H1 (cell line): ENCODE results near the gene MARCHF3. TPM values are rescaled to one million over a fixed set of nuclear protein-coding genes. Genes with fewer than 3 reads are reported as not detected.

Experiments used
- CTCF ChIA-PET: fragments of 300-600 bp; sonication (Branson Sonifier 250); formaldehyde crosslinking; loops from one replicate; lab custom pipeline; 2021; ENCODE audit not compliant: partially characterized antibody; lab: Charles Lee
- POLR2A ChIA-PET: fragments of 300-600 bp; sonication (Branson Sonifier 250); formaldehyde crosslinking; loops from one replicate; lab custom pipeline; 2021; ENCODE audit warnings: inconsistent platforms; ENCODE audit not compliant: partially characterized antibody; lab: Charles Lee
- DNase-seq, 2 experiments: peaks; one replicate each; pipeline versions ENCODE4 v3.0.0 to v3.0.0-alpha.2; 2010 to 2022; ENCODE audit warnings: low spot score in 2 of 2, low read depth in 1 of 2, mixed read lengths in 1 of 2
- FAIRE-seq: peaks from 2 replicates; lab custom pipeline; 2011; peaks lifted over from hg19 to GRCh38; lab: Jason Lieb, UNC
- H2AFZ ChIP-seq: 2 replicates; pipeline ENCODE4 v1.8.1; 2012; ENCODE audit warnings: low read length, inconsistent platforms
- H2AK5ac ChIP-seq: 2 replicates; pipeline ENCODE4 v1.6.1; 2013; ENCODE audit warnings: low read depth, low read length
- H2BK120ac ChIP-seq: replicated peaks from 2 replicates; pipeline ENCODE3; 2013; ENCODE audit warnings: low read depth, low read length, inconsistent platforms
- H2BK12ac ChIP-seq: 2 replicates; pipeline ENCODE4 v1.6.1; 2013; ENCODE audit warnings: low read depth, low read length
- H2BK15ac ChIP-seq: 2 replicates; pipeline ENCODE4 v1.6.1; 2013; ENCODE audit warnings: low read length
- H2BK20ac ChIP-seq: 2 replicates; pipeline ENCODE4 v1.6.1; 2013; ENCODE audit warnings: low read length
- H2BK5ac ChIP-seq: 2 replicates; pipeline ENCODE4 v1.6.1; 2013; ENCODE audit warnings: low read depth, low read length
- H3K14ac ChIP-seq: 2 replicates; pipeline ENCODE4 v1.6.1; 2013; ENCODE audit warnings: inconsistent platforms; ENCODE audit not compliant: insufficient read length
- H3K18ac ChIP-seq: 2 replicates; pipeline ENCODE4 v1.6.1; 2013; ENCODE audit warnings: low read length; ENCODE audit errors: extremely low read depth
- H3K23ac ChIP-seq: 2 replicates; pipeline ENCODE4 v1.6.1; 2013; ENCODE audit warnings: inconsistent platforms; ENCODE audit not compliant: insufficient read length
- H3K23me2 ChIP-seq: 2 replicates; pipeline ENCODE4 v1.6.1; 2013; ENCODE audit warnings: low read depth, low read length
- H3K27ac ChIP-seq: 2 replicates; pipeline ENCODE4 v1.6.1; 2011; ENCODE audit warnings: low read depth, low read length, inconsistent platforms
- H3K27me3 ChIP-seq, 4 experiments: replicated peaks in 1 of 4; 1 replicate in 1 of 4; 2 replicates in 3 of 4; pipeline versions ENCODE4 v1.6.1 to v1.8.1; 2011 to 2013; ENCODE audit warnings: low read length in 3 of 4, mild to moderate bottlenecking in 3 of 4, inconsistent platforms in 2 of 4, mixed read lengths in 2 of 4, moderate library complexity in 1 of 4; ENCODE audit not compliant: control insufficient read depth in 3 of 4, insufficient read depth in 3 of 4; ENCODE audit errors: extremely low read depth in 1 of 4
- H3K36me3 ChIP-seq, 4 experiments: 2 replicates each; pipeline versions ENCODE4 v1.6.1 to v1.8.1; 2011 to 2013; ENCODE audit warnings: mild to moderate bottlenecking in 4 of 4, low read length in 3 of 4, moderate library complexity in 2 of 4, control low read depth in 1 of 4, inconsistent platforms in 1 of 4; ENCODE audit not compliant: insufficient read depth in 4 of 4, control insufficient read depth in 2 of 4
- H3K4ac ChIP-seq: replicated peaks from 2 replicates; pipeline ENCODE3; 2013; ENCODE audit warnings: low read length, low read depth, mixed read lengths, inconsistent platforms; ENCODE audit not compliant: insufficient read length
- H3K4me1 ChIP-seq, 4 experiments: replicated peaks in 1 of 4; 1 replicate in 1 of 4; 2 replicates in 3 of 4; pipeline versions ENCODE4 v1.6.1 to v1.8.1; 2011 to 2013; ENCODE audit warnings: low read length in 3 of 4, inconsistent platforms in 2 of 4, mixed read lengths in 1 of 4; ENCODE audit not compliant: insufficient read depth in 4 of 4, control insufficient read depth in 3 of 4
- H3K4me2 ChIP-seq, 2 experiments: 2 replicates each; pipeline versions ENCODE4 v1.6.1 to v1.8.1; 2011 to 2013; ENCODE audit warnings: low read depth in 2 of 2, low read length in 2 of 2, control low read depth in 1 of 2, inconsistent platforms in 1 of 2, mild to moderate bottlenecking in 1 of 2; ENCODE audit not compliant: insufficient read depth in 1 of 2
- H3K4me3 ChIP-seq, 4 experiments: fragments of 200-600, 300-600 bp in 1 of 4; sonication (generic), shearing (Covaris generic), sonication (Bioruptor Twin) in 1 of 4; 2 replicates each; pipeline versions ENCODE4 v1.5.1 to v1.8.1; 2011 to 2016; ENCODE audit warnings: low read length in 4 of 4, low read depth in 3 of 4, control low read depth in 2 of 4, inconsistent platforms in 2 of 4, mild to moderate bottlenecking in 2 of 4, mixed read lengths in 1 of 4, moderate library complexity in 1 of 4; ENCODE audit not compliant: insufficient read depth in 2 of 4; ENCODE audit errors: extremely low read depth in 1 of 4
- H3K56ac ChIP-seq: replicated peaks from 2 replicates; pipeline ENCODE3; 2013; ENCODE audit warnings: low read depth, mild to moderate bottlenecking, mixed read lengths, low read length, inconsistent platforms; ENCODE audit not compliant: insufficient read length
- H3K79me1 ChIP-seq: 2 replicates; pipeline ENCODE4 v1.6.1; 2013; ENCODE audit warnings: low read depth, low read length, control low read depth
- H3K79me2 ChIP-seq, 2 experiments: 2 replicates each; pipeline versions ENCODE4 v1.6.1 to v1.8.1; 2012 to 2013; ENCODE audit warnings: low read length in 2 of 2, mild to moderate bottlenecking in 2 of 2, inconsistent platforms in 1 of 2; ENCODE audit not compliant: insufficient read depth in 2 of 2, control insufficient read depth in 1 of 2
- H3K9ac ChIP-seq, 4 experiments: replicated peaks in 1 of 4; 1 replicate in 1 of 4; 2 replicates in 3 of 4; pipeline versions ENCODE4 v1.6.1 to v1.8.1; 2011 to 2013; ENCODE audit warnings: low read depth in 3 of 4, low read length in 3 of 4, control low read depth in 2 of 4, mild to moderate bottlenecking in 2 of 4, moderate library complexity in 2 of 4, inconsistent platforms in 1 of 4; ENCODE audit errors: extremely low read depth in 1 of 4
- H3K9me3 ChIP-seq, 2 experiments: 2 replicates each; pipeline versions ENCODE4 v1.6.1 to v1.8.1; 2012 to 2013; ENCODE audit warnings: mild to moderate bottlenecking in 2 of 2, moderate library complexity in 2 of 2, control low read depth in 1 of 2, inconsistent platforms in 1 of 2, low read depth in 1 of 2, low read length in 1 of 2, mixed read lengths in 1 of 2; ENCODE audit not compliant: insufficient read depth in 2 of 2
- H4K20me1 ChIP-seq, 2 experiments: replicated peaks in 1 of 2; 2 replicates each; pipeline versions ENCODE3 to v1.8.1; 2011 to 2013; ENCODE audit warnings: inconsistent platforms in 2 of 2, low read length in 2 of 2, mild to moderate bottlenecking in 1 of 2; ENCODE audit not compliant: insufficient read depth in 2 of 2, control insufficient read depth in 1 of 2
- H4K5ac ChIP-seq: 2 replicates; pipeline ENCODE4 v1.6.1; 2013; ENCODE audit warnings: low read length, low read depth, mixed read lengths, inconsistent platforms; ENCODE audit not compliant: insufficient read length
- H4K8ac ChIP-seq: 2 replicates; pipeline ENCODE4 v1.8.0; 2013; ENCODE audit warnings: mild to moderate bottlenecking, moderate library complexity, low read length, inconsistent platforms; ENCODE audit not compliant: insufficient read depth; ENCODE audit errors: extremely low read depth
- H4K91ac ChIP-seq: replicated peaks from 2 replicates; pipeline ENCODE3; 2013; ENCODE audit warnings: low read length, mixed read lengths, inconsistent platforms; ENCODE audit not compliant: insufficient read length
- MAFK ChIP-seq: IDR thresholded peaks from 2 replicates; pipeline ENCODE4 v1.6.1; 2012; ENCODE audit warnings: low read depth, mild to moderate bottlenecking, improper control_type of control experiment, low read length
- SRF ChIP-seq: IDR thresholded peaks from 2 replicates; pipeline ENCODE4 v1.6.1; 2011; ENCODE audit warnings: mild to moderate bottlenecking, low read depth, low read length, moderate library complexity
- WGBS, 2 experiments: shearing (Covaris generic) in 1 of 2; methylation state at CpG; one replicate each; pipeline versions ENCODE4 v1.1.6 to v1.1.7; 2013 to 2015; ENCODE audit warnings: low lambda C conversion rate in 2 of 2, mixed read lengths in 2 of 2, inconsistent platforms in 1 of 2, low coverage in 1 of 2, missing lambda C conversion rate in 1 of 2; ENCODE audit not compliant: insufficient replicate concordance in 2 of 2, insufficient coverage in 1 of 2, insufficient read length in 1 of 2; ENCODE audit errors: extremely low coverage in 1 of 2, missing lambda C conversion rate in 1 of 2; 5-methylcytosine and 5-hydroxymethylcytosine counted together
- polyA plus RNA-seq, 7 experiments: library from polyadenylated mRNA; depleted of rRNA in 3 of 7; stranded (reverse) in 5 of 7; unstranded in 2 of 7; fragments of >200 nt in 5 of 7; fragments of 200-250 nt in 2 of 7; gene quantifications; 1 replicate in 5 of 7; 2 replicates in 1 of 7; 4 replicates in 1 of 7; pipeline versions ENCODE4 v1.2.1 to v1.2.3, GENCODE V29; 2011 to 2013; ENCODE audit warnings: missing spikeins in 2 of 7, mixed read lengths in 2 of 7
- total RNA-seq: library from RNA; stranded (reverse); fragmentation: NEBNext Ultra II Directional; extraction: Animal tissue kit (Norgen Biotek cat#: 25700); gene quantifications from 2 replicates; pipeline ENCODE4 v1.2.1, GENCODE V29; 2021

MARCHF3 gene
- total and polyA plus RNA-seq, 2 of the 8 experiments (the other 6 are each of a cell fraction or from before 2014, with no cell fraction given) = 12.0 to 16.9 TPM

DNA sequence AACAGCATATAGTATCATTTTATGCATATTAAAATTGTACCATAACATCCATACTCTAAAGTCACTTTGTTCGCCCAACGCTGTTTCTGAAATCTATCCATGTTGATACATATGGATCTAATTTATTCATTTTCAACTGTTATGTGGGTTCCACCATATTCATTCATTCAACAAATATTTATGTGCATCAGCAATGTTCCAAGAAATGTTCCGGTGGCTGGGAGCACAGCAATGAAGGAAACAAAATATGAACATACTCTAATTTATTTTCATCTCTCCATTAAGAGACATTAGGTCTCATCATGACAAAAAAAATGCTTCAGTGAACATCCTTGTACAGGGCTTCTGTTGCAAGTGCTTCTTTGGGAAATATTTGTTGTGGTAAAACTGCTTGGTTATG lies 75.4 kb downstream of the MARCHF3 start:
- no peak overlapping the region for H3K18ac ChIP-seq
- WGBS, 2 experiments = 96% methylated on average over 3 of the region's 3 CpGs; no CpG with 5 or more reads in 1 of the 2 experiments
- FAIRE-seq (no peak), DNase-seq (no peak)
- no peak overlapping the region for H2BK120ac ChIP-seq
- H4K5ac ChIP-seq = no peak overlapping the region
- no peak overlapping the region for H4K91ac ChIP-seq
- no peak for TF ChIP-seq SRF
- no peak for TF ChIP-seq MAFK
- no peak overlapping the region for H2BK12ac ChIP-seq
- H2BK20ac ChIP-seq = no peak overlapping the region
- no peak overlapping the region for H3K23ac ChIP-seq
- H3K79me1 ChIP-seq = no peaks in the 10 kb centered on the region
- H3K23me2 ChIP-seq = no peaks in the 10 kb centered on the region; the same call in 1 of the 2 replicates
- H3K9me3 ChIP-seq = no peaks in the 10 kb centered on the region
- no peak overlapping the region for H3K14ac ChIP-seq
- no peak overlapping the region for H3K9ac ChIP-seq
- no peak overlapping the region for H3K27ac ChIP-seq
- no peak overlapping the region for H2BK5ac ChIP-seq
- no peak overlapping the region for H3K56ac ChIP-seq
- H3K4me1 ChIP-seq = no peaks in the 10 kb centered on the region
- no peak overlapping the region for H3K4me2 ChIP-seq
- H4K20me1 ChIP-seq = no peaks in the 10 kb centered on the region
- no peak overlapping the region for H2AK5ac ChIP-seq
- H3K27me3 ChIP-seq = no peaks in the 10 kb centered on the region
- H2AFZ ChIP-seq = no peak overlapping the region
- POLR2A ChIA-PET = no interaction called here
- no peak overlapping the region for H2BK15ac ChIP-seq
- H3K4me3 ChIP-seq = no peak overlapping the region
- H3K36me3 ChIP-seq = no peaks in the 10 kb centered on the region
- H3K79me2 ChIP-seq = no peaks in the 10 kb centered on the region
- CTCF ChIA-PET = no interaction called here
- H4K8ac ChIP-seq = no peak overlapping the region
- no peak overlapping the region for H3K4ac ChIP-seq
